Thyroid gland (tissue), 4 donors: ENCODE measurements around the gene CCNJL. TPM values are rescaled to one million over a fixed set of nuclear protein-coding genes. Genes with fewer than 3 reads are reported as not detected.

Source experiments
- DNase-seq, 2 donors: peaks; one replicate each; pipeline ENCODE4 v3.0.0-alpha.2; 2019
- H3K27ac ChIP-seq, 3 donors: fragments of 200-600 bp; sonication (generic); 1 replicate in 2 of 3; 2 replicates in 1 of 3; pipeline ENCODE4 v1.5.1; 2016 to 2019; ENCODE audit warnings: mild to moderate bottlenecking in 1 of 3, moderate library complexity in 1 of 3
- H3K27me3 ChIP-seq: fragments of 200-600 bp; sonication (generic); one replicate; pipeline ENCODE4 v1.5.1; 2019
- H3K36me3 ChIP-seq, 2 donors: fragments of 200-600 bp; sonication (generic); one replicate each; pipeline ENCODE4 v1.5.1; 2016 to 2019
- H3K4me1 ChIP-seq, 2 donors: fragments of 200-600 bp; sonication (generic); one replicate each; pipeline ENCODE4 v1.5.1; 2017 to 2019
- H3K4me3 ChIP-seq, 3 donors: fragments of 200-600 bp; sonication (generic); replicated peaks in 1 of 3; 1 replicate in 2 of 3; 2 replicates in 1 of 3; pipeline ENCODE4 v1.5.1; 2016; ENCODE audit warnings: mild to moderate bottlenecking in 1 of 3
- H3K9me3 ChIP-seq: fragments of 200-600 bp; sonication (generic); one replicate; pipeline ENCODE4 v1.5.1; 2017
- POLR2A ChIP-seq, 2 donors: fragments of 450-650 bp; IDR thresholded peaks; one replicate each; pipeline ENCODE4 v1.6.1; 2017; ENCODE audit warnings: antibody characterized with exemption in 2 of 2, mild to moderate bottlenecking in 2 of 2, moderate library complexity in 1 of 2
- WGBS, 2 donors: methylation state at CpG; one replicate each; pipeline ENCODE4 v1.1.5; 2017; 5-methylcytosine and 5-hydroxymethylcytosine counted together
- intact Hi-C: fragments of 100-400 bp; cut with DNase I; formaldehyde crosslinking; loops from one replicate; pipeline ENCODE4 v1.15.1; 2023
- small RNA-seq: library from RNA; depleted of rRNA; stranded (forward); fragments of <200 nt; gene quantifications from one replicate; pipeline ENCODE3, GENCODE V24; 2016
- total RNA-seq, 4 donors: library from RNA; depleted of rRNA; stranded (reverse); fragments of >200 nt; gene quantifications; one replicate each; pipeline ENCODE4 v1.2.3, GENCODE V29; 2016
- TF ChIP-seq, protein P1 (sequence below), 6 experiments: fragments of 200-600 bp in 3 of 6; fragments of 450-650 bp in 3 of 6; sonication (generic) in 3 of 6; IDR thresholded peaks; one replicate each; pipeline ENCODE4 v1.5.1; 2016 to 2019; ENCODE audit warnings: antibody characterized with exemption in 6 of 6, mild to moderate bottlenecking in 2 of 6, inconsistent platforms in 1 of 6, moderate library complexity in 1 of 6

Gene CCNJL
- total RNA-seq, 4 donors from 2014 or later, result 6.3 to 11.8 (median 10.0) TPM

DNA sequence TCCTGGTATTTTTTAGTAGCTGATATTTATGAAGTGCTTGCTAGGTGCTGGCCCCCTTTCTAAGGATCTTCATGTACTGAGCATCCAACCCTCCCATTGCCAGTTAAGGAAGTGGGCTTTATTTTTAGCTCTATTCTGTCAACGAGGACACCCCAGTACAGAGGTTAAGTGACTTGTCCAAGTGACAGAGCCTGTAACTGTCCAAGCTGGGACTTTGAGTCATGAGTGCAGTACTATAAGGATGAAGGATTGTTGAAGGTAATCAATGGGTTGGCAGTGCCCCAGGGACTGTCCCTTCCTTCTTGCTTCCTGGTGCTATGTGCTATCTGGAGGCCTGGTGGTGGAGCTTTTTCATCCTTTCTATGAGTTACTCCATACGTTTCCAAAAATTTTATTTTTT is 101.0 kb downstream of the CCNJL start:
- no peaks in the 10 kb centered on the region for H3K36me3 ChIP-seq
- no peak overlapping the region for H3K4me3 ChIP-seq
- no peak for DNase-seq
- H3K27me3 ChIP-seq, result no peaks in the 10 kb centered on the region
- intact Hi-C loops, result no loop called here
- no peaks in the 10 kb centered on the region for H3K4me1 ChIP-seq
- no peak for TF ChIP-seq POLR2A (IDR thresholded peaks at IDR 0.05)
- TF ChIP-seq, protein P1, sequence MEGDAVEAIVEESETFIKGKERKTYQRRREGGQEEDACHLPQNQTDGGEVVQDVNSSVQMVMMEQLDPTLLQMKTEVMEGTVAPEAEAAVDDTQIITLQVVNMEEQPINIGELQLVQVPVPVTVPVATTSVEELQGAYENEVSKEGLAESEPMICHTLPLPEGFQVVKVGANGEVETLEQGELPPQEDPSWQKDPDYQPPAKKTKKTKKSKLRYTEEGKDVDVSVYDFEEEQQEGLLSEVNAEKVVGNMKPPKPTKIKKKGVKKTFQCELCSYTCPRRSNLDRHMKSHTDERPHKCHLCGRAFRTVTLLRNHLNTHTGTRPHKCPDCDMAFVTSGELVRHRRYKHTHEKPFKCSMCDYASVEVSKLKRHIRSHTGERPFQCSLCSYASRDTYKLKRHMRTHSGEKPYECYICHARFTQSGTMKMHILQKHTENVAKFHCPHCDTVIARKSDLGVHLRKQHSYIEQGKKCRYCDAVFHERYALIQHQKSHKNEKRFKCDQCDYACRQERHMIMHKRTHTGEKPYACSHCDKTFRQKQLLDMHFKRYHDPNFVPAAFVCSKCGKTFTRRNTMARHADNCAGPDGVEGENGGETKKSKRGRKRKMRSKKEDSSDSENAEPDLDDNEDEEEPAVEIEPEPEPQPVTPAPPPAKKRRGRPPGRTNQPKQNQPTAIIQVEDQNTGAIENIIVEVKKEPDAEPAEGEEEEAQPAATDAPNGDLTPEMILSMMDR (IDR thresholded peaks at IDR 0.05), result no peak
- WGBS, 2 donors, result 72 to 78% methylated on average over 2 of the region's 2 CpGs
- H3K9me3 ChIP-seq, result no peaks in the 10 kb centered on the region
- no peak overlapping the region for H3K27ac ChIP-seq

GRCh38 chr5:160210606-160211005 is 101.8 kb downstream of the CCNJL start:
- 86 to 88% methylated on average over 9 of the region's 9 CpGs for WGBS, 2 donors
- Histone ChIP-seq H3K4me3 (no peak overlapping the region), H3K27me3 (no peaks in the 10 kb centered on the region), H3K4me1 (no peaks in the 10 kb centered on the region), H3K27ac (no peak overlapping the region), H3K9me3 (no peaks in the 10 kb centered on the region), H3K36me3 (no peaks in the 10 kb centered on the region)
- DNase-seq, result no peak
- TF ChIP-seq, protein P1 (IDR thresholded peaks at IDR 0.05), result no peak
- no peak for TF ChIP-seq POLR2A (IDR thresholded peaks at IDR 0.05)
- intact Hi-C loops, result no loop called here

GRCh38 chr5:160209917-160210316 is 102.4 kb downstream of the CCNJL start:
- no peak overlapping the region for H3K27ac ChIP-seq
- WGBS, 2 donors, result 85 to 91% methylated on average over 2 of the region's 2 CpGs

DNA sequence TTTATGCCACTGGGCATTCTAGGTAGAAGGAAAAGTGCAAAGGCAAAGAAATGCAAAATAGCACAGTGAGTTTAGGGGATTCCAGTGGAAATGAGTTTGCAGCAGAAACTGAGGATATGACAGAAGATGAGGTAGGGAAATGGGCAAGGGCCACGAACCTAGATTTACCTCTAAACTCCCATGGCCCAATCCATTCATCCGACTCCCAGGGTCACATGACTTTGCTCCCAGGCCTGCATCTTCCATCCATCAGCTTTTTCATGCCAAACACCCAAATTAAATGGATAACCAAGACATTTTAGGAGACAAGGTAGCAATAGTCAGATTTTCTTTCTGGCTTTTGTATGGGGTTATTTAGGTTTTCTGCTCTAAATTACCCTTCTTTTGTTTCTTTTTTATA is 105.3 kb downstream of the CCNJL start:
- no peaks in the 10 kb centered on the region for H3K4me1 ChIP-seq
- H3K27ac ChIP-seq, result no peak overlapping the region
- H3K36me3 ChIP-seq, result no peaks in the 10 kb centered on the region
- 77 to 82% methylated on average over 2 of the region's 2 CpGs for WGBS, 2 donors
- TF ChIP-seq, protein P1 (IDR thresholded peaks at IDR 0.05), result no peak
- no peak for TF ChIP-seq POLR2A (IDR thresholded peaks at IDR 0.05)
- no peaks in the 10 kb centered on the region for H3K27me3 ChIP-seq
- no peak overlapping the region for H3K4me3 ChIP-seq
- intact Hi-C loops, result no loop called here
- DNase-seq, result no peak
- H3K9me3 ChIP-seq, result no peaks in the 10 kb centered on the region

More at GRCh38 chr5:160209917-160210316, 102.4 kb downstream of the CCNJL start:
- H3K36me3 ChIP-seq, result no peaks in the 10 kb centered on the region
- TF ChIP-seq, protein P1 (IDR thresholded peaks at IDR 0.05), result no peak
- no peak for TF ChIP-seq POLR2A (IDR thresholded peaks at IDR 0.05)
- H3K27me3 ChIP-seq, result no peaks in the 10 kb centered on the region
- no peak for DNase-seq
- H3K4me3 ChIP-seq, result no peak overlapping the region
- H3K9me3 ChIP-seq, result no peaks in the 10 kb centered on the region
- H3K4me1 ChIP-seq, result no peaks in the 10 kb centered on the region
- intact Hi-C loops, result no loop called here

Small RNAs within 50 kb of the gene (small RNA-seq; reads per million reads assigned to genes)
- gene AC112191.3, result not detected

Other genes with a start within 250 kb of the CCNJL start
- 10 to 100 TPM; 28.9 to 57.3 (median 38.2) TPM for gene PWWP2A, start 193.1 kb downstream of the CCNJL start, total RNA-seq
- gene FABP6, start 83.1 kb downstream of the CCNJL start, total RNA-seq, result not detected
- gene C1QTNF2, start 58.1 kb upstream of the CCNJL start, total RNA-seq, result 1 to 10 TPM in 2 of 4 donors, not detected in 2; 1.1 TPM
- 1 to 10 TPM; 5.8 to 9.0 (median 7.2) TPM for gene FAM200C, start 87.5 kb upstream of the CCNJL start, total RNA-seq
- 100 to 1,000 TPM in 2 of 4 donors, 10 to 100 TPM in 2; 70.1 to 122 (median 96.3) TPM for gene SLU7, start 106.5 kb upstream of the CCNJL start, total RNA-seq
- 100 to 1,000 TPM in 1 of 4 donors, 10 to 100 TPM in 3; 42.6 to 165 (median 79.4) TPM for gene PTTG1, start 109.3 kb upstream of the CCNJL start, total RNA-seq